Activated naive CD4-positive, alpha-beta T cell treated with anti-CD3 and anti-CD28 coated beads, Interleukin-2, amount 50 U/mL, for 24 hours (primary cell): ENCODE data around the gene CDK18.

Source experiments
- H3K27ac Mint-ChIP-seq: one replicate; pipeline ENCODE4 v1.8.0; 2021; ENCODE audit warnings: mild to moderate bottlenecking, mixed read lengths
- H3K27me3 Mint-ChIP-seq: one replicate; pipeline ENCODE4 v1.8.0; 2021; ENCODE audit warnings: mixed read lengths
- H3K36me3 Mint-ChIP-seq: one replicate; pipeline ENCODE4 v1.8.0; 2021; ENCODE audit warnings: mixed read lengths
- H3K4me1 Mint-ChIP-seq: one replicate; pipeline ENCODE4 v1.8.0; 2021; ENCODE audit warnings: mixed read lengths
- H3K4me3 Mint-ChIP-seq: one replicate; pipeline ENCODE4 v1.8.0; 2021; ENCODE audit warnings: mild to moderate bottlenecking, mixed read lengths
- H3K9me3 Mint-ChIP-seq: one replicate; pipeline ENCODE4 v1.8.0; 2021; ENCODE audit warnings: mixed read lengths

Gene CDK18

GRCh38 chr1:205504311-205505075, at the start of gene CDK18:
TSS of gene CDK18 (plus strand) at chr1:205504669. CDS start at chr1:205523168, 18,499 bp downstream.
- Mint-ChIP-seq H3K27me3 (no peaks in the 10 kb centered on the region), H3K4me1 (peaks cover 15% of the 10 kb centered on the region)

GRCh38 chr1:205454903-205455335, 49.5 kb upstream of the CDK18 start:
- H3K36me3 Mint-ChIP-seq, result no peaks in the 10 kb centered on the region
- H3K27me3 Mint-ChIP-seq, result peaks cover 49% of the 10 kb centered on the region
- peaks cover 12% of the 10 kb centered on the region for H3K4me1 Mint-ChIP-seq
- no peaks in the 10 kb centered on the region for H3K9me3 Mint-ChIP-seq
- H3K27ac Mint-ChIP-seq, result no peak overlapping the region
- H3K4me3 Mint-ChIP-seq, result no peak overlapping the region

More at GRCh38 chr1:205504311-205505075, at the start of gene CDK18:
- Mint-ChIP-seq H3K36me3 (no peaks in the 10 kb centered on the region), H3K4me3 (peak within 1 kb of the TSS; percentile 86), H3K9me3 (no peaks in the 10 kb centered on the region), H3K27ac (peak within 1 kb of the TSS; percentile 4)

DNA sequence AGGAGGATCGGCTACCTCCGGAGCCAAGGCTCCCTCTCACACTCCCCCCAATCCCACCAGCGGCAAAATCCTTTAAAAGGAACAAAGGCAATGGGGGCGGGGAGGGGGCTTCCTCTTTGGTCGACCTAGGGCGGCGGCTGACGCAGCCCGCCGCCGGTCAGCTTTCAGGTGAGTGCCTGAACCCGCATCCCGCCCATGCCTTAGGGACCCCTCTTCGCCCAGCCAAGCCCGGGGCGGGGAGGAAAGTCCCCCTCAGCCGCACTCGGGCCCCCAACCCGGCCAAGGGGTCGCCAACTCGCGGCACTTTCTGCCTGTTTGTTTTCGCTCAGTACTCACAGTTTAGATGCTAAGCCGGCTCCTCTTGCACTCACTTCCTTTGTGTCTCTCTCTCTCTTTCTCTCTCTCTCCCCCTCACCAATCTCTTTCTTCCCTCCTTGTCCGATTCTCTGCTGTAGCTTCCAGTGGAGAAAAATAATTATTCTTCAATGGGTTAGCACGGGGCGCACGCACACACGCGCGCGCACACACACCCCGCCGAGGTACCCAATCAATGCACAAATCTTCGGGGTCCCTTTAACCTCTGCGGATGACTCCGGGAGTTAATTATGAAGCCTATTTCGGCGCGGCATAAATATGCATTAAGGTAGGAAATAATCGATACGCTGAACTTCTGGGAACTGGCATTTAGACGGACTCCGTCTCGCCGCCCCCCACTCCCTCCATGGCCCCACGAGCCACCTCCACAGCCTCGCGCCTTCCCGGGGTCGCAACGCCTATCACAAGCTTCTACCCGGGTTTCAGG, 48.7 kb upstream of the CDK18 start, which contains the start of gene BLACAT1:
Gene BLACAT1 (minus strand): TSS at position 465 of the 802 bp plus-strand sequence.
- peaks cover 51% of the 10 kb centered on the region for H3K27me3 Mint-ChIP-seq
- H3K4me1 Mint-ChIP-seq, result peaks cover 12% of the 10 kb centered on the region
- H3K27ac Mint-ChIP-seq, result no peak within 1 kb of the TSS
- H3K9me3 Mint-ChIP-seq, result no peaks in the 10 kb centered on the region
- peak within 1 kb of the TSS; percentile 72 for H3K4me3 Mint-ChIP-seq
- no peaks in the 10 kb centered on the region for H3K36me3 Mint-ChIP-seq

- Mint-ChIP-seq H3K4me1 (peaks cover 12% of the 10 kb centered on the region), H3K9me3 (no peaks in the 10 kb centered on the region), H3K27me3 (peaks cover 48% of the 10 kb centered on the region), H3K27ac (no peak overlapping the region), H3K4me3 (peak overlapping the region; percentile 72), H3K36me3 (no peaks in the 10 kb centered on the region)
Observed at GRCh38 chr1:205456383-205456867, 48.0 kb upstream of the CDK18 start.

DNA sequence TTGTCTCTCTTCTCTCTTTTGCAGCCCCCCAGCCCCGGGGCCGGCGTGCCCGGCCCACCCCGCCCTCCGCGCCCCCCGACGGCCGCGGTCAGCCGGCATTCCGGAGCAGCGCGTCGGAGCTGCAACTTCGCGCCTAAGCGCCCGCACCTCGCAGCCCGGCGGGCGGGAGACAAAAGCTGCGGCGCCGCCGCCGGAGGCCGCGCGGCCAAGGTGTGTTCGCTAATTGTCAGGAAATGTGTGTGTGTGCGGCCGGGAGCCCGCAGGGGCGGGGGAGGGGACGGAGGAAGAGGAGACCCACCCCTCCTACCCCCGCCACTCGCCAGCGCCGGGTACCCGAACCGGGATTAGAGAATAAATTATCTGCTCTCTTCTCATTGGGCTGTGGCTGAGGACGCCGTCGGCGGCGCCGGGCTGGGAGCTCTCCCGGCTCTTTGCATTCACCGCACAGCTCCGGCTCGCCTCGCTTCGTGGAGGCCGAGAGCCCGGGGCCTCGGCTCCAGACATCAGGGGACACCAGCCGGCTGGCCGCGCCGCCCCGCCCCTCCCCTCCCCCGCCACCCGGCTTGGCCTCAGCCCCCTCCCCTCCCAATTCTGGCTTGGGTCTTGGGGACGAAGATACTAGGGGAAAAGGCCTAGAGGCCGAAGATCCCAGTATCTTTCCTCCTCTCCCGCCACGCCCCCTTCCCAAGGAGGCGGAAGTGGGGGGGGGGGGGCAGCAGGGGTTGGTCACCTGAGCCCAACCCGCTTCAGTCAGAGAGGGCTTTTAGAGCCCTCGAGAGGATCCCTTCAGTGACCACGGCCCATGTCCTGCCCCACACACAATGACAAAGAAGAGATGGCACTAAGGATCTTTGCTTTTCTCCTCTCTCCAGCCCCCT, 47.4 kb upstream of the CDK18 start:
- Mint-ChIP-seq H3K27ac (no peak overlapping the region), H3K4me1 (peaks cover 12% of the 10 kb centered on the region), H3K27me3 (peaks cover 46% of the 10 kb centered on the region), H3K9me3 (no peaks in the 10 kb centered on the region), H3K4me3 (peak overlapping the region; percentile 64), H3K36me3 (no peaks in the 10 kb centered on the region)

GRCh38 chr1:205458777-205459566, 45.5 kb upstream of the CDK18 start:
- peaks cover 12% of the 10 kb centered on the region for H3K4me1 Mint-ChIP-seq
- H3K27ac Mint-ChIP-seq, result no peak overlapping the region
- H3K4me3 Mint-ChIP-seq, result no peak overlapping the region
- peaks cover 36% of the 10 kb centered on the region for H3K27me3 Mint-ChIP-seq
- no peaks in the 10 kb centered on the region for H3K9me3 Mint-ChIP-seq
- H3K36me3 Mint-ChIP-seq, result no peaks in the 10 kb centered on the region

DNA sequence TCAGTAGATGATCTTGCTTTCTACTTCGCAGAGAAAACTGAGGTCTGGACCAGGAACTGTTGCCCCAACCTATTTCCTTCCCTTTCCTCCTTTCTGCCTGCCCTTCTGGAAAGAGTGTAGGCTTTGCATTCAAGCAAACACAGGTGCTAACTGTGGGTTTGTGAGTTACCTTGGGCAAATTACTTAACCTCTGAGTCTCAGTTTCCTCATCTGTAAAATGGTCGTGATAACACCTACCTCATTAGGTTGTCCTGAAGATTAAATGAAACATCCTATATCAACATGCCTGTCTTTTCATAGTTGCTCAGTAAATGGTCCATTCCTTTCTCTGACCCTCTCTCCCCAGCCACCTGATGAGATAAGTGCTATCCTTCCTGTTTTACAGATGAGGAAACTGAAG, 39.1 kb upstream of the CDK18 start:
- Mint-ChIP-seq H3K9me3 (no peaks in the 10 kb centered on the region), H3K36me3 (no peaks in the 10 kb centered on the region), H3K4me3 (no peak overlapping the region), H3K4me1 (no peaks in the 10 kb centered on the region), H3K27me3 (peaks cover 21% of the 10 kb centered on the region), H3K27ac (no peak overlapping the region)

DNA sequence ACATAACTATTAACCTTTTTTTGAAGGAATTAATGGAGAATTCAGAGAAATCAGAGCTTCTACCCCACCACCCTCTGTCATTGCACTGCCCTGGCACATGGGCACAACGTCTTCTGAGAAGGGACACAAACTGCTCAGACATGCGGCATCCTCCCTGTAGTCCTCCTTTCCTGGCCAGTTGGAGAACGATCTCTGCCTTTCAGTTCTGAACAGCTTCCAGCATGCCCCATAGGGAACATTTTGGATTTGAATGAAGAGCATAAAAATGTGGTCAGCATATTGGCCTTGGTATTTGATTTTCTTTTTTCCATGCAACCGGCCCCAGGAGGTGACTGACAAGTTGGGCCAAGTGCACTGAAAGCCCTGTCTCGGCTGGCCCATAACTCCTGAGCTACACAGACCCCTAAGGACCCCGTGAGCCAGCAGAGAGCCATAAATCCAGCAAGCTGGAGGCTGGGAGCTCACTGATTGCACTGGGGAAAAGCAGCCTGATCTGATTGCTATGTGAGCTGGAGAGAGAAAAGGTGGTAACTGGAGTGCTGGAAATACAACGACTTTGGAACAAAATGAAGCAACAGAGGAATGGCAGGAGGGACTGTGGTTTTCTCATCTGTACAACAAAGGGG, 37.8 kb upstream of the CDK18 start:
- Mint-ChIP-seq H3K4me1 (no peaks in the 10 kb centered on the region), H3K9me3 (no peaks in the 10 kb centered on the region), H3K27me3 (peaks cover 19% of the 10 kb centered on the region), H3K4me3 (no peak overlapping the region), H3K36me3 (no peaks in the 10 kb centered on the region), H3K27ac (no peak overlapping the region)

DNA sequence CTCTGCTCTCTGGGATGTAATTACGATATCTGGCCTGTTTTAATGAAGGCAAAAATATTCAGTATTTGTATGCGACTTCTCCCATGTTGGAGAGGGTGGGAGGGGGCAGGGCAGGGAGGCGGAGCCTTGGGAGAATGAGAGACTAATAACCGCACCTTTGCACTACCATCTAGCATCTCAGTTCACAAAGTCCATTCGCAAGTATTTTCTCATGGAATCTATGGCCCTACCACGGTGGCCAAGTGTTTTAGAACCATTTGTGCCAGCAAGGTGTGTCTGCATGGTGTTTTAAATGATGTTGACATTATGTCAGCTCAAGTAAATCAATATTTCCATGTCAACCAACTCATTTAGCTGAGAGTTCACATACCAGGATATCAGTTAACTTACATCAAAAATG, 34.3 kb upstream of the CDK18 start:
- Mint-ChIP-seq H3K4me1 (no peaks in the 10 kb centered on the region), H3K27me3 (peaks cover 43% of the 10 kb centered on the region), H3K36me3 (no peaks in the 10 kb centered on the region), H3K4me3 (no peak overlapping the region), H3K9me3 (no peaks in the 10 kb centered on the region), H3K27ac (no peak overlapping the region)

DNA sequence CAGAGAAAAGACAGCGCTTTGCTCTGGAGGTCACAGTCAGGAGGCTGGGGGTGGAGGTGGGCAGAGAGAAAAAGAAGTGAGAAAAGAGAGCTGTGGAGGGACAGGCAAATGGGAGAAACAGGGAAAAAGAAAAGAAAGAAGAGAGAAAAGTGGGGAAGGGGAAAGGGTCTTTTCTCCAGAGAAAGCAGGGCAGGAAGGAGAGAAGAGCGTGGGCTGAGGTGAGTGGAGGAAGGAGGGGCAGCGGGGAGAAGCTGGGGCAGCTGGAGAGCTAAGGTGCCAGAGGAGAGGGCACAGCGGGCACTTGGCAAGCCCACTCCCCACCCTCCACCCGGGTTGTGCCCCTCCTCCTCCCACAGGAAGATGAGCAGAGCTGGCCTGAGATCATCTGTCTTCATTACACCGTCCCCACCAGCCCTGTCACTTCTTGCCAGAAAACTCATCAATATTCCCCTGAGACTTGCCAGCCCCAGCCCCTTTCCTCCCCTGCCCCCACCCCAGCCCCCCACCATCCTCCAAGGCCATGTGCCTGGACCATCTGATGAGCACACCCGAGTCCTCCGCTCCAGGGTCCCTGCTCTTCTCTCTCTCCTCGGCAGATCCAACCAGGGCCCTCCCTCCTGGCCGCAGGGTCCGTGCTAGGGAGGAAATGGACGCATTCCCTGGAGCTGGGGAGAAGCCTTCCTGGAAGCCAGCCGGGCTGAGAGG, 31.6 kb upstream of the CDK18 start:
- no peak overlapping the region for H3K27ac Mint-ChIP-seq
- H3K9me3 Mint-ChIP-seq, result no peaks in the 10 kb centered on the region
- H3K36me3 Mint-ChIP-seq, result peaks cover 2% of the 10 kb centered on the region
- no peak overlapping the region for H3K4me3 Mint-ChIP-seq
- peaks cover 38% of the 10 kb centered on the region for H3K27me3 Mint-ChIP-seq
- no peaks in the 10 kb centered on the region for H3K4me1 Mint-ChIP-seq

GRCh38 chr1:205473475-205473874, 31.0 kb upstream of the CDK18 start:
- Mint-ChIP-seq H3K4me3 (no peak overlapping the region), H3K27me3 (peaks cover 36% of the 10 kb centered on the region), H3K27ac (no peak overlapping the region), H3K36me3 (peaks cover 2% of the 10 kb centered on the region), H3K9me3 (no peaks in the 10 kb centered on the region), H3K4me1 (no peaks in the 10 kb centered on the region)

GRCh38 chr1:205473966-205474365, 30.5 kb upstream of the CDK18 start:
- H3K27me3 Mint-ChIP-seq, result peaks cover 34% of the 10 kb centered on the region
- H3K27ac Mint-ChIP-seq, result no peak overlapping the region
- no peak overlapping the region for H3K4me3 Mint-ChIP-seq
- H3K4me1 Mint-ChIP-seq, result no peaks in the 10 kb centered on the region
- H3K9me3 Mint-ChIP-seq, result no peaks in the 10 kb centered on the region
- H3K36me3 Mint-ChIP-seq, result peaks cover 2% of the 10 kb centered on the region

DNA sequence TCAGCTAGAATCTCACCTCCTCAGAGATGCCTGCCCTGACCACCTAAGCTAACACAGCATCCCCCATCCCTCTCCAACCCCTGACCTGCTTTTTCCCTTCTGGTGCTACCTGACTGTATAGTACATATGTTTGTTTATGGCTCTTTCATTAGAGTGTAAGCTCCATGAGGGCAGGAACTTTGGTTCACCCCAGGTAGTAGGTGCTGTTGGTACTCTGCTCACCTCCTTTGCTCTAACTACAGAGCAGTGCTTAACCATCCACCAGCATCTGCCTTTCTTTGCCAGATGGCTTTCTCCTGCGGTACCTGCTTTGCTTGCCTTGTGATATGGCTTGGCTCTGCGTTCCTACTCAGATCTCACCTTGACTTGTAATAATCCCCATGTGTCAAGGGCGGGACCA, 29.9 kb upstream of the CDK18 start:
- Mint-ChIP-seq H3K27me3 (peaks cover 31% of the 10 kb centered on the region), H3K27ac (no peak overlapping the region), H3K36me3 (peaks cover 2% of the 10 kb centered on the region), H3K4me1 (peaks cover 1% of the 10 kb centered on the region), H3K9me3 (no peaks in the 10 kb centered on the region), H3K4me3 (no peak overlapping the region)

DNA sequence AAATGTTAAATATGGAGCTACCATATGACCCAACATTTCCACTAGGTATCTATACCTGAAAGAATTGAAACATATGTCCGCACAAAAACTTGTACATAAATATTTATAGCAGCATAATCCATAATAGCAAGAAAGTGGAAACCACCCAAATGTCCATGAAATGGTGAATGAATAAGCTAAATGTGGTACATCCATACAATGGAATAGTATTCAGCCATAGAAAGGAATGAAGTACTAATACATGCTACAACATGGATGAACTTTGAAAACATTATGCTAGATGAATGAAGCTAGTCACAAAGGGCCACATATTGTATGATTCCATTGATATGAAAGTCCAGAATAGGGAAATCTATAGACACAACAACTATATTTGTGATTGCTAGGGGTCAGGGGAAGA, 28.6 kb upstream of the CDK18 start:
- no peak overlapping the region for H3K4me3 Mint-ChIP-seq
- H3K27me3 Mint-ChIP-seq, result peaks cover 31% of the 10 kb centered on the region
- peaks cover 14% of the 10 kb centered on the region for H3K4me1 Mint-ChIP-seq
- H3K27ac Mint-ChIP-seq, result no peak overlapping the region
- no peaks in the 10 kb centered on the region for H3K9me3 Mint-ChIP-seq
- peaks cover 2% of the 10 kb centered on the region for H3K36me3 Mint-ChIP-seq
